ENCODE results near the gene ERCC8.

DNA sequence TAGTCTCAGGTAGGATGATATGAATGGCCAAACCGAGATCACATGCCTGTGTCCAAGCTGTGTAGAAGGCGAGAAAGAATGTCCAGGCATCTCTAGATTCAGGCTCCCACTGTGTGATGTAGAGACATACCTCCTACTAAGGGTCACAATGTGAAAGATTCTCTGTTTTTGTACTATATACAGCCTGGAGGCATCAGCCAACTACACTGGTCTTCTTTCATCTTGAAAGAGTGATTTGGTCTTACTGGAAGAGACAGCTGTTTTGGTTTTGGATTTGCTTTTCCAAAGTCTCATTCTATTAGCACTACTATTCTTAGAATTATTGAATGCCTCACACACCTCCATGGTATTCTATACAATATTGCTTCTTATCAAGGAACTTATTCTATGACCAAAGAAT is 26.4 kb downstream of the ERCC8 start:
- TF ChIP-seq, protein P1, sequence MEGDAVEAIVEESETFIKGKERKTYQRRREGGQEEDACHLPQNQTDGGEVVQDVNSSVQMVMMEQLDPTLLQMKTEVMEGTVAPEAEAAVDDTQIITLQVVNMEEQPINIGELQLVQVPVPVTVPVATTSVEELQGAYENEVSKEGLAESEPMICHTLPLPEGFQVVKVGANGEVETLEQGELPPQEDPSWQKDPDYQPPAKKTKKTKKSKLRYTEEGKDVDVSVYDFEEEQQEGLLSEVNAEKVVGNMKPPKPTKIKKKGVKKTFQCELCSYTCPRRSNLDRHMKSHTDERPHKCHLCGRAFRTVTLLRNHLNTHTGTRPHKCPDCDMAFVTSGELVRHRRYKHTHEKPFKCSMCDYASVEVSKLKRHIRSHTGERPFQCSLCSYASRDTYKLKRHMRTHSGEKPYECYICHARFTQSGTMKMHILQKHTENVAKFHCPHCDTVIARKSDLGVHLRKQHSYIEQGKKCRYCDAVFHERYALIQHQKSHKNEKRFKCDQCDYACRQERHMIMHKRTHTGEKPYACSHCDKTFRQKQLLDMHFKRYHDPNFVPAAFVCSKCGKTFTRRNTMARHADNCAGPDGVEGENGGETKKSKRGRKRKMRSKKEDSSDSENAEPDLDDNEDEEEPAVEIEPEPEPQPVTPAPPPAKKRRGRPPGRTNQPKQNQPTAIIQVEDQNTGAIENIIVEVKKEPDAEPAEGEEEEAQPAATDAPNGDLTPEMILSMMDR (IDR thresholded peaks at IDR 0.05 in 8 of 11, conservative IDR thresholded peaks at IDR 0.05 in 3 of 11): no peak
- TF ChIP-seq POLR2A (IDR thresholded peaks at IDR 0.05): no peak

Data from spleen (tissue), 7 donors.